ENCODE data around the gene SAPCD1.

Gene SAPCD1

DNA sequence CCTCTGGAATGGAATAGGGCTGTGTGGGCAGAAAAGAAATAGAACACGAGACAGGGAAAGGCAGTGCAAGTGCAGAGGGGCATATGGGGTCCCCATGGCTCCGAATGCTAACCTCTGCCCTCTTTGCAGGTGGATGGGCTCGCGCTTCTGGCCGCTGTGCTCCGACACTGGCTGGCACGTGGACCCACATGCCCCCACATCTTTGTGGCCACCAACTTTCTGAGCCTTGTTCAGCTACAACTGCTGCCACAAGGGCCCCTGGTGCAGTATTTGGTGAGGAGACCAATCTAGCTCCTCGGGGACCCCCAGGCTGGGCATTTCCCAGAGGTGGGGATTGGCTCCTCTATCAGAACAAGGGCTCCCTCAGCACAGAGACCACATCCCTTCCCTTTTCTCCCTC is 1.1 kb upstream of the SAPCD1 start:
- Histone ChIP-seq H3K79me2 (ENCODE audit: control insufficient read depth, insufficient read depth, low read length, poor library complexity) (no peaks in the 10 kb centered on the region), H2BK120ac (ENCODE audit: insufficient read depth, low read length, poor library complexity) (no peak overlapping the region), H3K14ac (ENCODE audit: low read length) (no peak overlapping the region), H2BK5ac (ENCODE audit: low read depth, low read length, poor library complexity) (no peak overlapping the region), H3K9ac (ENCODE audit: low read length) (no peak overlapping the region), H3K23ac (ENCODE audit: low read length) (no peak overlapping the region), H3K79me1 (ENCODE audit: low read length) (peaks cover 4% of the 10 kb centered on the region), H3K36me3 (ENCODE audit: control insufficient read depth in 1 of 2, insufficient read depth in 2 of 2, low read length in 2 of 2) (peaks cover 0 to 3% of the 10 kb centered on the region in 2 experiments), H3K4me1 (ENCODE audit: control insufficient read depth in 1 of 2, insufficient read depth in 2 of 2, low read length in 2 of 2) (peaks cover 7 to 11% of the 10 kb centered on the region in 2 experiments), H4K91ac (ENCODE audit: low read depth, low read length) (no peak overlapping the region), H3K4me2 (ENCODE audit: low read length) (no peak overlapping the region), H4K12ac (ENCODE audit: low read depth, low read length) (no peak overlapping the region), H3K27me3 (ENCODE audit: insufficient read depth, low read length) (no peaks in the 10 kb centered on the region), H3K4ac (ENCODE audit: low read depth, low read length) (no peak overlapping the region), H3K9me3 (ENCODE audit: insufficient read depth, low read depth, low read length) (peaks cover 2% of the 10 kb centered on the region), H4K8ac (ENCODE audit: low read depth, low read length) (no peak overlapping the region), H2AK5ac (ENCODE audit: low read length) (no peak overlapping the region), H3K4me3 (ENCODE audit: low read depth, low read length) (no peak overlapping the region), H2BK12ac (ENCODE audit: low read length) (no peak overlapping the region), H2AFZ (ENCODE audit: insufficient read depth, low read length, poor library complexity) (no peak overlapping the region), H3K18ac (ENCODE audit: low read length) (no peak overlapping the region), H3K27ac (ENCODE audit: low read depth, low read length) (no peak overlapping the region)
- no CpG with 5 or more reads among the region's 8 CpGs for WGBS (ENCODE audit: extremely low coverage, insufficient coverage, insufficient read length)
- DNase-seq, result no peak

DNA sequence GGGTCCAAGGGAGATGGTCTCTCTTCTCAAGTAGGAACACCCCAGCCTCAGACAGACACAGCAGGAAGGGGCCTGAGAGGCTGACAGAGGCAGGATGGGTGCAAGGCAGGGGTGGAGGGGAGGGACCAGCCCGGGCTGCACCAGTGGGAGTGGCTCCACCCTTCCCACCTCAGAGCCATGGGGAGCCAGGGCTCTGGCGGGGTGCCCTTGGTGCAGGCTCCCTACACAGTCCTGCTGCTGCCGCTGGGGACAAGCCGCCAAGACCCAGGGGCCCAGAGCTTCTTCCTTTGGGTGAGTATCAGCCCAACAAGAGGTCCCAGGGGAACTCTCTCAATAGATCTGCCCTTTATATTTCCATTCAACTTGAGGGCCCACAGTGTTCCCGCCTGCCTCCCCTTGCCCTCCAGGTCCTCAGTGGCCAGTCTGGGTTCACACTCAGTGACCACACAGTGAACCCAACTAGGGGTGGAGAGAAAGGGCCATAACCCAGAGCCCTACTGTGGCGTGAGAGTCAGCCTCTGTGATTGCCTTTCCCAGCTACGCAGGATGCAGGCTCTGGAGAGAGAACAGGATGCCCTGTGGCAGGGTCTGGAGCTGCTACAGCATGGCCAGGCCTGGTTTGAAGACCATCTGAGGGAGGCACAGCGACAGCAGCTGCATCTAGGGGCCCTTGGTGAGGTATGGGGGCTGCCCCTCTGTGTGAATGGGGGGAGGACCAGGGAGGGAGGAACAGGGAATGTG is 592 bp downstream of the SAPCD1 start:
- H3K23ac ChIP-seq (ENCODE audit: low read length), result no peak overlapping the region
- peaks cover 4% of the 10 kb centered on the region for H3K79me1 ChIP-seq (ENCODE audit: low read length)
- H3K79me2 ChIP-seq (ENCODE audit: control insufficient read depth, insufficient read depth, low read length, poor library complexity), result no peaks in the 10 kb centered on the region
- H3K9ac ChIP-seq (ENCODE audit: low read length), result no peak overlapping the region
- H2AK5ac ChIP-seq (ENCODE audit: low read length), result peak overlapping the region; percentile 66
- no peak overlapping the region for H3K14ac ChIP-seq (ENCODE audit: low read length)
- no peak overlapping the region for H2BK120ac ChIP-seq (ENCODE audit: insufficient read depth, low read length, poor library complexity)
- peak overlapping the region; percentile 4 for H4K12ac ChIP-seq (ENCODE audit: low read depth, low read length)
- peaks cover 0 to 3% of the 10 kb centered on the region in 2 experiments for H3K36me3 ChIP-seq (ENCODE audit: control insufficient read depth in 1 of 2, insufficient read depth in 2 of 2, low read length in 2 of 2)
- no peak overlapping the region for H3K4me3 ChIP-seq (ENCODE audit: low read depth, low read length)
- H3K4me1 ChIP-seq (ENCODE audit: control insufficient read depth in 1 of 2, insufficient read depth in 2 of 2, low read length in 2 of 2), result peaks cover 13 to 21% of the 10 kb centered on the region in 2 experiments
- H3K18ac ChIP-seq (ENCODE audit: low read length), result no peak overlapping the region
- no peak overlapping the region for H3K27ac ChIP-seq (ENCODE audit: low read depth, low read length)
- no peak overlapping the region for H2BK5ac ChIP-seq (ENCODE audit: low read depth, low read length, poor library complexity)
- H2BK12ac ChIP-seq (ENCODE audit: low read length), result peak overlapping the region; percentile 38
- no peaks in the 10 kb centered on the region for H3K27me3 ChIP-seq (ENCODE audit: insufficient read depth, low read length)
- WGBS (ENCODE audit: extremely low coverage, insufficient coverage, insufficient read length), result no CpG with 5 or more reads among the region's 8 CpGs
- no peak for DNase-seq
- H3K9me3 ChIP-seq (ENCODE audit: insufficient read depth, low read depth, low read length), result peaks cover 2% of the 10 kb centered on the region
- no peak overlapping the region for H4K8ac ChIP-seq (ENCODE audit: low read depth, low read length)
- no peak overlapping the region for H4K91ac ChIP-seq (ENCODE audit: low read depth, low read length)
- H3K4ac ChIP-seq (ENCODE audit: low read depth, low read length), result no peak overlapping the region
- no peak overlapping the region for H3K4me2 ChIP-seq (ENCODE audit: low read length)
- no peak overlapping the region for H2AFZ ChIP-seq (ENCODE audit: insufficient read depth, low read length, poor library complexity)

DNA sequence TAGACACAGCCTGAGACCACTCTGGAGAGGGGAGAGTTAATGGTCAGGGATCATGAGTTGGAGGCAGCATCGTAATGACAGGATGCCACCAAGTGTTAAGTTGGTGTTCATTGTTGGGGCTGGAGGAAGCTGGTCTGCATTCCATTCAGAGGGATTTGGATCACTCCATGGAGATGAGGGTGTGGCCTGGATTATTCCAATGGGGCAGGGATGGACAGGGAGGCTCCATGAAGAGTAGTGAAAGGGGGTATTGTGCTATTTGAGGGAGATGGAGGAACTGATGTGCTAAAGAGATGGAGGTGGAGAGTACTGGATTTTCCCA is 1.1 kb downstream of the SAPCD1 start:
- Histone ChIP-seq H2AK5ac (ENCODE audit: low read length) (peak overlapping the region; percentile 36), H3K9ac (ENCODE audit: low read length) (no peak overlapping the region), H3K4me3 (ENCODE audit: low read depth, low read length) (no peak overlapping the region), H3K4me1 (ENCODE audit: control insufficient read depth in 1 of 2, insufficient read depth in 2 of 2, low read length in 2 of 2) (peaks cover 13 to 21% of the 10 kb centered on the region in 2 experiments), H3K4me2 (ENCODE audit: low read length) (no peak overlapping the region), H2BK5ac (ENCODE audit: low read depth, low read length, poor library complexity) (no peak overlapping the region), H3K27ac (ENCODE audit: low read depth, low read length) (no peak overlapping the region), H2BK120ac (ENCODE audit: insufficient read depth, low read length, poor library complexity) (no peak overlapping the region), H3K79me1 (ENCODE audit: low read length) (peaks cover 4% of the 10 kb centered on the region), H2BK12ac (ENCODE audit: low read length) (no peak overlapping the region), H3K23ac (ENCODE audit: low read length) (no peak overlapping the region), H3K4ac (ENCODE audit: low read depth, low read length) (no peak overlapping the region), H3K14ac (ENCODE audit: low read length) (no peak overlapping the region), H3K36me3 (ENCODE audit: control insufficient read depth in 1 of 2, insufficient read depth in 2 of 2, low read length in 2 of 2) (peaks cover 0 to 3% of the 10 kb centered on the region in 2 experiments), H3K27me3 (ENCODE audit: insufficient read depth, low read length) (no peaks in the 10 kb centered on the region), H3K79me2 (ENCODE audit: control insufficient read depth, insufficient read depth, low read length, poor library complexity) (no peaks in the 10 kb centered on the region), H4K8ac (ENCODE audit: low read depth, low read length) (no peak overlapping the region), H4K12ac (ENCODE audit: low read depth, low read length) (no peak overlapping the region), H2AFZ (ENCODE audit: insufficient read depth, low read length, poor library complexity) (no peak overlapping the region), H3K18ac (ENCODE audit: low read length) (no peak overlapping the region), H3K9me3 (ENCODE audit: insufficient read depth, low read depth, low read length) (peaks cover 2% of the 10 kb centered on the region), H4K91ac (ENCODE audit: low read depth, low read length) (no peak overlapping the region)
- no CpG with 5 or more reads among the region's 1 CpG for WGBS (ENCODE audit: extremely low coverage, insufficient coverage, insufficient read length)
- DNase-seq, result no peak

DNA sequence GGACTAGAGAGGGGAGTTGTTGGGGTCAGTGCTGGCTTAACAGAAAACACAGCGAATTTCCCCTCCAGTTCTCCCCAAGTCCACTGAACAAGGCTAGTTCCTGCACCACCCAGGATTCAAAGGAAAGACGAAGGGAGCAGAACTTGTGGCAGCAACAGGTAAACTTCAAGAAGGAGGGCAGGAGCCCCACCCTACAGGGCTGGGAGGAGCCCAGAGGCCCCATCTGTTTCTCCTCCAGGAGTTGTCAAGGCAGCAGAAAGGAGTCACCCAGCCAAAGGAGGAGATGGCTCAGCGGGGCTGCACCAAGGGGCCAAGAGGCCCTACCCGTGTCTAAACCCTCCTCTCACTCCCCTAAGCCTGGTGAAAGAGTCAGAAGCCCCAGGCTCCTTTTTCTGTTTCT is 1.7 kb downstream of the SAPCD1 start:
- DNase-seq, result no peak
- H2BK120ac ChIP-seq (ENCODE audit: insufficient read depth, low read length, poor library complexity), result no peak overlapping the region
- no peak overlapping the region for H2BK12ac ChIP-seq (ENCODE audit: low read length)
- H2AFZ ChIP-seq (ENCODE audit: insufficient read depth, low read length, poor library complexity), result no peak overlapping the region
- H2AK5ac ChIP-seq (ENCODE audit: low read length), result no peak overlapping the region
- peaks cover 13 to 21% of the 10 kb centered on the region in 2 experiments for H3K4me1 ChIP-seq (ENCODE audit: control insufficient read depth in 1 of 2, insufficient read depth in 2 of 2, low read length in 2 of 2)
- no peak overlapping the region for H3K4me2 ChIP-seq (ENCODE audit: low read length)
- H4K91ac ChIP-seq (ENCODE audit: low read depth, low read length), result no peak overlapping the region
- no peak overlapping the region for H3K14ac ChIP-seq (ENCODE audit: low read length)
- no peak overlapping the region for H3K18ac ChIP-seq (ENCODE audit: low read length)
- H3K79me1 ChIP-seq (ENCODE audit: low read length), result peaks cover 4% of the 10 kb centered on the region
- no peak overlapping the region for H3K23ac ChIP-seq (ENCODE audit: low read length)
- no peaks in the 10 kb centered on the region for H3K27me3 ChIP-seq (ENCODE audit: insufficient read depth, low read length)
- no peak overlapping the region for H4K8ac ChIP-seq (ENCODE audit: low read depth, low read length)
- WGBS (ENCODE audit: extremely low coverage, insufficient coverage, insufficient read length), result no CpG with 5 or more reads among the region's 4 CpGs
- H3K36me3 ChIP-seq (ENCODE audit: control insufficient read depth in 1 of 2, insufficient read depth in 2 of 2, low read length in 2 of 2), result peaks cover 0 to 3% of the 10 kb centered on the region in 2 experiments
- H4K12ac ChIP-seq (ENCODE audit: low read depth, low read length), result no peak overlapping the region
- H3K4ac ChIP-seq (ENCODE audit: low read depth, low read length), result no peak overlapping the region
- no peak overlapping the region for H2BK5ac ChIP-seq (ENCODE audit: low read depth, low read length, poor library complexity)
- no peak overlapping the region for H3K4me3 ChIP-seq (ENCODE audit: low read depth, low read length)
- H3K9me3 ChIP-seq (ENCODE audit: insufficient read depth, low read depth, low read length), result peaks cover 2% of the 10 kb centered on the region
- no peak overlapping the region for H3K27ac ChIP-seq (ENCODE audit: low read depth, low read length)
- no peak overlapping the region for H3K9ac ChIP-seq (ENCODE audit: low read length)
- no peaks in the 10 kb centered on the region for H3K79me2 ChIP-seq (ENCODE audit: control insufficient read depth, insufficient read depth, low read length, poor library complexity)

Data from trophoblast cell (in vitro differentiated cells and primary cell).